ENCODE measurements around the gene ANO5.
A peak's percentile ranks its signal among the peaks of the same experiment; 100 is the strongest.

ANO5 gene, protein sequence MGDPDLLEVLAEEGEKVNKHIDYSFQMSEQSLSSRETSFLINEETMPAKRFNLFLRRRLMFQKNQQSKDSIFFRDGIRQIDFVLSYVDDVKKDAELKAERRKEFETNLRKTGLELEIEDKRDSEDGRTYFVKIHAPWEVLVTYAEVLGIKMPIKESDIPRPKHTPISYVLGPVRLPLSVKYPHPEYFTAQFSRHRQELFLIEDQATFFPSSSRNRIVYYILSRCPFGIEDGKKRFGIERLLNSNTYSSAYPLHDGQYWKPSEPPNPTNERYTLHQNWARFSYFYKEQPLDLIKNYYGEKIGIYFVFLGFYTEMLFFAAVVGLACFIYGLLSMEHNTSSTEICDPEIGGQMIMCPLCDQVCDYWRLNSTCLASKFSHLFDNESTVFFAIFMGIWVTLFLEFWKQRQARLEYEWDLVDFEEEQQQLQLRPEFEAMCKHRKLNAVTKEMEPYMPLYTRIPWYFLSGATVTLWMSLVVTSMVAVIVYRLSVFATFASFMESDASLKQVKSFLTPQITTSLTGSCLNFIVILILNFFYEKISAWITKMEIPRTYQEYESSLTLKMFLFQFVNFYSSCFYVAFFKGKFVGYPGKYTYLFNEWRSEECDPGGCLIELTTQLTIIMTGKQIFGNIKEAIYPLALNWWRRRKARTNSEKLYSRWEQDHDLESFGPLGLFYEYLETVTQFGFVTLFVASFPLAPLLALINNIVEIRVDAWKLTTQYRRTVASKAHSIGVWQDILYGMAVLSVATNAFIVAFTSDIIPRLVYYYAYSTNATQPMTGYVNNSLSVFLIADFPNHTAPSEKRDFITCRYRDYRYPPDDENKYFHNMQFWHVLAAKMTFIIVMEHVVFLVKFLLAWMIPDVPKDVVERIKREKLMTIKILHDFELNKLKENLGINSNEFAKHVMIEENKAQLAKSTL

GRCh38 chr11:22192642-22193347 is at the start of gene ANO5:
Gene ANO5, plus strand, starts transcription at chr11:22193085. Its CDS starts 408 bp downstream, at chr11:22193493.
- peak; percentile 74 for DNase-seq

DNA sequence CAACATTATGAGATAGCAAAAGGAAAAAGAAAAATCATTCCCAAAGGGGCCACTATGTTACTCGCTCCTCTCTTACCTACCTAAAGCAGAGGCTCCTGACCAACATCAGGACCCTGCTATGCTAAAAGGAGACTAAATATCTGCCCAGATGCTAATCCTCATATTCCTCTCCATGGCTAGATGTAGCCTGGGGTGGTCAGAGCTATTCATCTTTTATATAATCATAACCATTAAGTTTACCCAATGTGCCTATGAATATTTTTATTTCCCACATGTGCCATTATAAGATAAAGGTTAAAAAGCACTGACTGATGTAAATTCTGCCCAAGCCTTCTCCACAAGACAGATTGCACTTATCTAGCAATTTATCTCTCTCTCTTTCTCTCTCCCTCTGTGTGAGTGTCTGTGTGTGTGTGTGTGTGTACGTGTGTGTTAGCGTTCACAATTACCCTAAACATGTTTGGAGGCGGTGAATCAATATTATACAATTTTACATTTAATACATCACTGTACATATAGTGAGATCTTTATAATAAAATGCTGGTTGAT is 41.2 kb upstream of the ANO5 start:
- DNase-seq: no peak

- no peak for DNase-seq
These were observed 35.4 kb upstream of the ANO5 start for GRCh38 chr11:22157531-22157930.

GRCh38 chr11:22161489-22161888 is 31.4 kb upstream of the ANO5 start:
- no peak for DNase-seq

- no peak for DNase-seq
These were observed 30.1 kb upstream of the ANO5 start for GRCh38 chr11:22162756-22163155.

- DNase-seq: no peak
These were observed 29.5 kb upstream of the ANO5 start for GRCh38 chr11:22163394-22163797.

DNA sequence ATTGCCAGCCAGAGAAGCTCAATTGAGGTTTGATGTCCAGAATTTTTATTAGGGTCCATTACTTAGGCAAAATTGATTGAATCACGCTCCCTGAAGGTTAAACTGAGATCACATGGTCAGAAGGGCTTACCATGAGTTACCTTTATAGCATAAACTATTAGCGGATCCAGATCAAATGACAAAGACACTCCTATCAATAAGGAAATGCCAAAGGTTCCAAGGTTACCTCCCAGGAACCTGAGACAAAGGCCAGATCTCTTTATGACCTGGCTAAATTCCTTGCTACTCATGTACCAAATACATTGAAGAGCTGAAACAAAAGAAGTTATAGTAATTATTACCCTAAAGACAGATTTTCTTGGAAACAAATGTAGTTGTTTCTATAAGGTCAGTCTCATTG is 27.8 kb upstream of the ANO5 start:
- no peak for DNase-seq

- no peak for DNase-seq
These were observed 26.9 kb upstream of the ANO5 start for GRCh38 chr11:22165759-22166513.

GRCh38 chr11:22169833-22170232 is 23.1 kb upstream of the ANO5 start:
- DNase-seq: no peak

- DNase-seq: no peak
These were observed 19.4 kb upstream of the ANO5 start for GRCh38 chr11:22173532-22173931.

DNA sequence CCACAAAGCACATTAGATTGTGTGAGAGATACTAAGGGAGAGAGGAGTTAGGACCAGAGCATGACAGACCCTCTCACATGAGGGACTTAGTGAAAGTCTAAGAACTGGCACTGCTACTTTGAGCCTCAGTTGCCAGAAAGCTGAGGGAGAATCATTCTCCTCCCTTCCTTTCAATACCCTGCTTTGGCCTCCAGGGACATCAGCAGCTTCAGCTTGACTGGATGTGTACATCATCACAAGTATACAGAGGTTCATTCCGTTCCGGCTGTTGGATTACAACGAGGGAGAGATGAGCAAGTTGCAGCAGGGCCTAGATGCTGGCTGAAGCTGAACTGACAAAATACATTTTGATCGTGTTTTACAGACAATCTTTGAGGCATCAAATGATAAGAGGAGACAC is 15.7 kb upstream of the ANO5 start:
- no peak for DNase-seq

GRCh38 chr11:22179626-22180025 is 13.3 kb upstream of the ANO5 start:
- no peak for DNase-seq

DNA sequence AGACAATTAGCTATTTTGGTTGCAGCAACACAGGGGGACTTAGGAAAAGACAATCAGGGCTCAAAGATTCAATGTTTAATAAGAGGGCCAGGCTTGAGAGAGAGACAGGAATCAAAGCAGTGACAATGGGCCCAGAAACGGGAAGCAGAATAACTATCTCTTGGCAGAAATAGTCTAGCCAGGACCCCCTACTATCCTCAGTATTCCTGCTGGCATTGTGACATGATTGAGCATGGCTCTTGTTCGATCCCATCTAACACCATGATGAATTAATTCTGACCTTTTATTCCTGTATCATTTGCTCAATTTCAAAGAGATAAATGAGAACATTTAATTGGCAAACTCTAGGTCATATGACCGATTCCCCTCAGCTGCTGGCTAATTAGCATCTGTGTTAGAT is 12.8 kb upstream of the ANO5 start:
- no peak for DNase-seq

DNA sequence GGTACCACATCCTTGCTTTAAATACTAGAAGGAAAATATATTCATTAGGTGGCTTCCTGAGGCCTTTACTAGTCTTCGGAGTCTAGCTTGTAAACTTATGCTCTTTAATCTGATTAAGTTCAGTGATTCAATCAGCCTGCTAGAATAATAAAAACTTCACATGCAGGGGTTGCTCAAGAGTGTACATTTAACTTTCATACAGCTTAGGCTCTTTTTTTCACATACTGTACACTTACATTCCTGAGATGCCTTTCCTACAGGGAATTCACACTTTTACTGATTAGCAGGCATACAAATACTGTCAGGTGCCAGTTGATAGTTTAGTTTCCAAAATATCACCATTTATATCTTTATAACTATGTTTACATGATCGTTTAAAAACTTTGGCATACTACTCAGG is 3.2 kb upstream of the ANO5 start:
- DNase-seq: no peak

- no peak for DNase-seq
These were observed 1.9 kb upstream of the ANO5 start for GRCh38 chr11:22190827-22191463.

DNA sequence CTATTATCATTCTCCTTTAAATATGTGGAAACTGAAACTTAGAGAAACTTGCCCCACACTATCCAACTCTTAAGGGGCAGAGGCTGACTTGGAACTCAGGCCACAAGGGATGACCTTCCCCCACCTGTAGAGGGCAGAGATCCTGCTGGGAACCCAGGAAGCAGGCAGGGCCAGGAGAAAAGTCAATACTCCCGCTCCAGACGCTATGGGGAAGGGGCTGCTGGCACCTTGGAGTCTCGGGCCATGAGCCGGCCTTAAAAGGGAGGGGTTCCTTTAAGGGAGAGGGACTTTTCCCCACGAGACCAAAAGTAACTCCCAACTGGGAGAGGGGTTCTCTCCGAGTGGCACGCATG is 620 bp upstream of the ANO5 start:
- no peak for DNase-seq

DNA sequence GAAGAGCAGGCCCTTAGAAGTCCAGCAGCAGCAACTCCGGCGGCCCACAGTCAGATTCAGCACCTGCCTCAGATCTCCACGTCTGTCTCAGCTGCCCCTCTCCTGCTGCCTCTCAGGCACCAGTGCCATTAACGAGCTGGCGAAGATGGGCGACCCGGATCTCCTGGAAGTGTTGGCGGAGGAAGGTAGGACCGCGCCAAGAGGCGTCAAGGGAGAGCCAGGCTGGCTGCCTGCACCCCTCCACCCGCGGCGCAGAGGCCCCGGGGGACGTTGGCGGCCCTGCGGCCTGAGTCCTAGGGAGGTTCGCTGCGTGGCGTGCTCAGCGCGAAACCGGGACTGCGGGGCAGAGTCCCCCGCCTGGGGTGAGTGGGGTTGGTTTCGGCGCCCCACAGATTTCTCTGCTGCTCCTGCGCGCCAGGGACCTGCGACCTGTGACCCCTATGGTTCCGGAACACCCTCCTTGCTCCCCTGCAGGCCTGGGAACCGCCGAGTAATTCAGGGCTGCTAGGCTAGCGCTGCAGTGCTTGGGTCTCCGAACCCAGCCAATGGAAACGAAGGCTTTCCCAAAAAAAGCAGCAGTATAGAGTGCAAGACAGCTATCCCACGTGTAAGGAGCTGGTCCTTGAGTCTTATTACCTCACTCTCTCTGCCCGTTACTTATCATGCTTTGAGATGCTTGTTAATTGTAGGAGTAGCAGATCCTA is 615 bp downstream of the ANO5 start:
- DNase-seq: peak; percentile 52

GRCh38 chr11:22194306-22194705 is 1.4 kb downstream of the ANO5 start:
- DNase-seq: no peak

DNA sequence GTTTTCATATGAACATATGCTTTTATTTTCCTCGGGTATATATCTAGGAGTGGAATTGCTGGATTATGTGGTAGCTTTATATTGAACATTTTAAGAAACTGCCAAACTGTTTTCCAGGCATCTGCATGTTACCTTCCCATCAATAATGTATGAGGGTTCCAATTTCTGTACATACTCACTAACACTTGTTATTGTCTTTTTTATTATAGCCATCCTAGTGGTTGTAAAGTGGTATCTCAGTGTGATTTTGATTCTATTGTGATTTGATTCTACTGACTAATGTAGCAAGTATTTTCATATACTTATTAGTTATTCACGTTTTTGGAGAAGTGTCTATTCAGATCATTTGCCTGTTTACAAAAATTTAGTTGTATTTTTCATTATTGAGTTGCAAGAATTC is 2.0 kb downstream of the ANO5 start:
- no peak for DNase-seq

DNA sequence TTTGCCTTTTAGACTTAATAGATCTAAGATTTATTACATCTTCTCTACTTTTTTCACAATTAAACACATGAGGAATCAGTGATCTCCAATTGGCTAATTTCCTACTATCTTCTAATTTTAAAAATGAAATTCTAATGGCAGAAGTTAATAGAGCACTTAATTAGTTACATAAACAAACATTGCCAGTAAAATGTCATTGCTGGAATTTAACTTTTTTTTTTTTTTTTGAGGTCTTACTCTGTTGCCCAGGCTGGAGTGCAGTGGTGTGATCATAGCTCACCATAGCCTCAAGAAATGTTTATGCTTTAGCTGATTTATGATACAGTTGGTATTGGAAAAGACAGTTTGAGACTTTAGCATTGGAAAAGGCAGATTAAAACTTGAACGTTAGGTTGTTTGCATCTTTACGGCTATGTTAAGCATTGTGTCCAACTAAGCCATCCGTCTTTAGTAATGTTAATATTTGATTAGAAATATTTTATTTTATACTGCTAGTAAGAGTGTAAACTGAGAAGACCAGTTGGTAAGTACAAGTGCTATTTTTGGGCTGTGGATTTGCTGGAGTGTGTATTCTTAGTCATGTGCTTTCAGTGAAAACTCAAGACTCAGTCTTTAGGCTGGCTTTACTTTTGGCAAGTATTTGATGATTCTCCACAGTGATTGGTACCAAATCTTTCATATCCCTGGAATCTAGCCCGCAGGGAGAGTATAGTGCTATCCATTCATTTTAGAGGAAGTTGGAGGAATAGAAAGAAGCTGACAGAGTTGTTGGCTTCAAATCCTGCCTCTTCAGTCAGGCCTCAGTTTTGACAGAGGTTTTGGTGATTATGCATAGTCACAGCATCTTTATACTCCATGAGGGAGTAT is 4.5 kb downstream of the ANO5 start:
- no peak for DNase-seq
